Measurements from ENCODE around the gene LDLRAP1. TPM values are rescaled to one million over a fixed set of nuclear protein-coding genes. Genes with fewer than 3 reads are reported as not detected.
A peak's percentile ranks its signal among the peaks of the same experiment; 100 is the strongest.

LDLRAP1 gene
- total and polyA plus RNA-seq, 9 of the 15 experiments (the other 6 are each of a cell fraction or from before 2014, with no cell fraction given) = 0.56 to 29.6 (median 16.2) TPM

- Histone ChIP-seq H3K4me2 (ENCODE audit: insufficient read depth, low read length) (no peak overlapping the region), H3K4me1 (replicated peaks in 1 of 2; ENCODE audit: control insufficient read depth in 2 of 2, insufficient read depth in 2 of 2, low read length in 2 of 2) (peaks cover 26 to 51% of the 10 kb centered on the region in 2 experiments), H4K20me1 (replicated peaks; ENCODE audit: control insufficient read depth, insufficient read depth, low read length) (no peaks in the 10 kb centered on the region), H2AFZ (ENCODE audit: low read depth, low read length) (no peak overlapping the region), H3K9me3 (replicated peaks; ENCODE audit: control insufficient read depth, insufficient read depth, low read depth, low read length) (no peaks in the 10 kb centered on the region), H3K27ac (ENCODE audit: extremely low read depth, low read depth, low read length) (no peak overlapping the region), H3K36me3 (ENCODE audit: control insufficient read depth, insufficient read depth, low read length) (peaks cover 31% of the 10 kb centered on the region; the same call in 1 of the 3 replicates), H3K79me2 (ENCODE audit: control insufficient read depth, insufficient read depth, low read length) (no peaks in the 10 kb centered on the region), H3K9me1 (ENCODE audit: control insufficient read depth, insufficient read depth, low read length) (peaks cover 11% of the 10 kb centered on the region), H3K4me3 (no peak overlapping the region), H3K27me3 (ENCODE audit: control insufficient read depth in 2 of 2, insufficient read depth in 2 of 2, low read length in 2 of 2) (no peaks in the 10 kb centered on the region), H3K9ac (ENCODE audit: insufficient read depth in 1 of 2, low read depth in 2 of 2, low read length in 2 of 2) (peak overlapping the region in 1 of 2 experiments; percentile 17; a peak in 2 of 4 replicates)
- ATAC-seq (no peak), DNase-seq (ENCODE audit: extremely low read depth in 1 of 4, low spot score in 3 of 4) (no peak), FAIRE-seq (no peak)
- CTCF ChIA-PET (ENCODE audit: low intra/inter-chr PET ratio) = no interaction called here
- POLR2A ChIA-PET = interaction anchor here (0.9 to 6.6 kb wide), 5 partner anchors 9 to 38 kb away, joined by 4 to 39 read pairs (median 9); no protein-coding TSS in a partner anchor
- 69% methylated on average over 14 of the region's 14 CpGs for WGBS (ENCODE audit: insufficient coverage, low coverage, missing lambda C conversion rate)
- in situ Hi-C loops (cut with MboI) = loop anchor here (10.0 kb wide), 1 partner anchor 1720 kb away; no protein-coding TSS in a partner anchor
- TF ChIP-seq, protein P1, sequence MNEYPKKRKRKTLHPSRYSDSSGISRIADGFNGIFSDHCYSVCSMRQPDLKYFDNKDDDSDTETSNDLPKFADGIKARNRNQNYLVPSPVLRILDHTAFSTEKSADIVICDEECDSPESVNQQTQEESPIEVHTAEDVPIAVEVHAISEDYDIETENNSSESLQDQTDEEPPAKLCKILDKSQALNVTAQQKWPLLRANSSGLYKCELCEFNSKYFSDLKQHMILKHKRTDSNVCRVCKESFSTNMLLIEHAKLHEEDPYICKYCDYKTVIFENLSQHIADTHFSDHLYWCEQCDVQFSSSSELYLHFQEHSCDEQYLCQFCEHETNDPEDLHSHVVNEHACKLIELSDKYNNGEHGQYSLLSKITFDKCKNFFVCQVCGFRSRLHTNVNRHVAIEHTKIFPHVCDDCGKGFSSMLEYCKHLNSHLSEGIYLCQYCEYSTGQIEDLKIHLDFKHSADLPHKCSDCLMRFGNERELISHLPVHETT (CRISPR knock-in tag; conservative IDR thresholded peaks at IDR 0.05 in 1 of 2, IDR thresholded peaks at IDR 0.05 in 1 of 2) = no peak
- TF ChIP-seq ZNF384 (IDR thresholded peaks at IDR 0.05; ENCODE audit: low read depth, low read length) = 0 out of 2 replicates have a peak, but pooled peaks have one; percentile 31
- BruUV-seq (replicated peaks) = no TSS peak
- intact Hi-C loops (cut with micrococcal nuclease) = no loop called here
Measured at GRCh38 chr1:25564777-25565574, 21.6 kb downstream of the LDLRAP1 start.

All from K562 (cell line).